Stimulated activated CD8-positive, alpha-beta memory T cell treated with anti-CD3 and anti-CD28 coated beads, Interleukin-12 subunit alpha, Interleukin-12 subunit beta, amount 100 ng/mL, for 24 hours (primary cell): ENCODE results near the gene HOXD3.

Source experiments
- DNase-seq: peaks from one replicate; pipeline ENCODE4 v3.0.0-alpha.2; 2020; ENCODE audit errors: extremely low read depth

The HOXD3 gene

GRCh38 chr2:176132205-176133171 lies 24.6 kb upstream of the HOXD3 start:
- DNase-seq = no peak

DNA sequence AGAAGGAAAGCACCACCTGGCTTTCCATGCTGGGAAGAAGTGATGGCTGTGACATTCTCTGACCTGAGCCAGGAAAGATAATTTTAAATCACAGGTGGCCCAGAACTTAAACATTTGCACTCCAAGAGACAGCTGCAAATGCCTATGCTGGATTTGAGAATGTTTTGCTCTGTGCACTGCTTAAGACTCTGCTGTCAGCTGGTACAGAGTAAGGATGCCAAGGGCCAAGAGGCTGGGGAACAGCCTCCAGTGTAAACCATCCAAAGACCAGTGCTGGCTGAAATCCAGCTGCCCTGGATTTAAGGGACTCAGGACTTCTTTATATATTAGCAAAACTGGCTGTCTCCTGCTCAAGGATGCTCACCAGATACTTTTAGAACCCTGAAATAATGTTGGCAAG lies 23.7 kb upstream of the HOXD3 start:
- DNase-seq = no peak

GRCh38 chr2:176134035-176134434 lies 23.1 kb upstream of the HOXD3 start:
- DNase-seq = no peak

DNA sequence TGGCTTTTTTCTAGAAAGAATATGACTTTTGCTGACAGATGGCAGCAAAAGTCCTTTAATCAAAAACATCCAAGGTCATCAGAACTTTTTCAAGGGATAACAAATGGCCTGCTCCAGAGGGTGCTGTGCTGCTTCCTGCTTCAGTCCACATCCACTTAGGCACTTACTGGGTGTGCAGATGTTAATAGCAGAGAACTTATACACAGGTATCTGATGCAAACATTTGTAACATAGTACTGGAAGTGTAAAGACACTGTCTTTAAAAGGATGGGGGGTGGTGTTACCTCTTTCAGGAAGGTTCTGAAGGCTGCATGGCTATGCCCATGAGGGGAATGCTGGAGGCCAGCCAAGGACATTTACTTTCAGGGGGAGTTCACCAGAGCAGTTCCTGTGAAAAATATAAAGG lies 22.1 kb upstream of the HOXD3 start:
- no peak for DNase-seq

- DNase-seq = no peak
Measured at GRCh38 chr2:176136374-176137251, 20.5 kb upstream of the HOXD3 start.

- no peak for DNase-seq
Measured at GRCh38 chr2:176137252-176137580, 19.9 kb upstream of the HOXD3 start.

GRCh38 chr2:176137906-176138305 lies 19.2 kb upstream of the HOXD3 start:
- no peak for DNase-seq

DNA sequence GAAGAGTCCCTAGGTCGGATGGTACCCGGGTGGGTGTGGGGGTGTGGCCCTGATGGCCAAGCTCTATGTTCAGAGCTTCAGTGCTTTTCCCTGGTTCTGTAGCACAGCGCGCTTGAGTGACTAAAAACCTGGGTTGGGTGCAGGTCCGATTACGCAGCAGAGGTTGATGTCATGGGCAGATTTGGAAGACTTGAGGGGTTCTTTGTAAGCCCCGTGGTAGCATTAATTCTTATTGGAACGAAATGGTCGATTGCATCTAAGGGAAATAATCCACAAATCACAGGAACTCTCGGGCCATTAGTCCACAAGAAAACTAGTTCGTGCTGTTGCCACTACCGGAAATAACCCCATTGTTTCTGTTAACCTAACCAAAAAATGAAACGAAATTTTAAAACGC lies 18.6 kb upstream of the HOXD3 start:
- DNase-seq = no peak

DNA sequence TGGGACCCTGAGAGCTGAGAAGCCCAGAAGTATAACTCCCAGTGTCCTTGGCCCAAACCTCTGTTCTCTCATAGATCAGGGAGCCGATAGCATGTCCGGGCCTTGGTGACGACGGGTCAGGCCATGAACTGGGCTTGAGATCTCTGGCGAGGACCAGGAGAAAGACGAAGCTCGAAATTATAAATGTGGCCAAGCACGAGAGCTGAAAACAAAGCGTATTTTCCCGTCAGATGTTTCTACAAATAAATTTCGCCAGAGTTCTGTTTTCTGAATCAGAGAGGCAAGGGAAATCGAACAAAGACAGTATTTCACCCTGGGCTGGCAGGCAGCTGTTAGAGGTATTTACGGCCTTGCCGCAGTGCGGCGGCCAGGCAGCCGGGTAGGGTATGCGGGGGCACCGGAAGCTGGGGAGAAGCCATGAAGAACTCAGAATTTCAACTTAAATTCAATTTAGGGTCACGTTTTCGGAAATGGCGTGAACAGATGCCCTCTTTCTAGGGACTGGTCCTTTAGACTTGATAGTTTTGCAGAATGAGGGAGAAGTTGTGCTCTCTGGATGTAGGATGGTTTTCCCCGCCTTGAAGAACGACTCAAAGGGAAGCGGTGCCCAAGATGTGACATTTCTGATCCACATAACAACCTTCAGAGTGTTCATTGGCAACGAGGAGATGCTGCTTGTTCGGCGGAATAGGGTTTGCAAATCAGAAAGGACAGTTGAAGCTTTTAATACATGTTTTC lies 18.0 kb upstream of the HOXD3 start:
- DNase-seq = no peak

DNA sequence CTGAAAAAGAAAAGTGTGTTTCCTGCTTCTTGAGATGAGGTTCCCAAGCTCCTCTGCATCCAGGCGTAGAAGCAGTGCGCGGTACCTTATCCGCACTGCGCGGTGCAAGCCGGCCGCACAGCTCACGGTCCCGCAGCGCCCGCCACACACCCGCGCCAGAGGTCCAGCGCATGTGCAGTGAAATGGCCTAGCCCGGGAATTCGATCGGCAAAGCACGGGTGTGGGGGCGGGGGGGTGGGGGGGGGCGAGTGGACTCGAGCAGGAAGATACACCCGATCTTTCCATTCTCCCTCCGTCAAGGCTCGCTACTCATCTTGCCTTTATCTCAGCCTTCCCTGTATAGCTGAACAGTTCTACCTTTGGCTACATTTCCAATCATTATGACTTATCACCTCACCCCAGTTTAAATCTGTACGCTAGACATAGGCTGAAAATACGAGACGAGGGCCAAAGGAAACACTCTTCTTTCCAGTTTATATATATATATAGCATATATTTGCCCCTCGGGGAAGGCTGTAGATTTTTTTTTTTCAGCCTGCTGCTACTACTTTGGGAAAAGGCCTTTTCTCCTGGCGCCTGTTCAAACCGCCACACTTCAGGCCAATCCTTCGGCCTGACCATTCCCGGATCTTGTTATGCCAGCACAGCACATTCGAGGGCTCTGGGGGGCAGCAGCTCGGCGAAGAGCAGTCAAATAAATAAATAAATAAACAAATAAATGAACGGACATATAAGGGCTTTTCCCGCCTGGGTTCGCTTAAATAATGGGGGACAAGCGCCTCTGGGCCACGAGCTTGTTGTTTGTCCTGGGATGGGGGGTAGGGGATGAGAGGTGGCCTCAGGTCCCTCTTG lies 17.2 kb upstream of the HOXD3 start:
- DNase-seq = no peak

GRCh38 chr2:176140513-176141317 lies 16.4 kb upstream of the HOXD3 start:
- peak; percentile 40 for DNase-seq

GRCh38 chr2:176142281-176142680 lies 14.8 kb upstream of the HOXD3 start:
- DNase-seq = no peak

GRCh38 chr2:176145085-176145969 lies 11.8 kb upstream of the HOXD3 start:
- no peak for DNase-seq

DNA sequence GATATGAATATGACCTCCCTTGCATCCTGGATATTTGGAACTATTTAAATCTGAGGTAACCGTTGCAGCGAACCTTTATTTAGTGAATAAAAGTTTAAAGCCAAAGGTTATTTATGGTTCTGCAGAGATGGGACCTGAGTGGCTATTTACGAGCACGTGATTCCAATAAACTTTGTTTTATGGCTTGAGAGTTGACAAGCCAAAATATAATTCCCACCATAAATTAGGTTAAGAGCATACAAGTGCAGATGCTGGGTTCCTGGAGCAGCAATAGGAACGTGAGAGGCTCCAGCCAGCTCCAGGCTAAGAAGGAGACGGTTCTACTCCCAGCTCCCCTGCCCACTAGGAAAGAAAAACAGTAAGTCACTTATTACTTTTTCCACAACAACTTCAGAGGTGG lies 11.0 kb upstream of the HOXD3 start:
- no peak for DNase-seq

DNA sequence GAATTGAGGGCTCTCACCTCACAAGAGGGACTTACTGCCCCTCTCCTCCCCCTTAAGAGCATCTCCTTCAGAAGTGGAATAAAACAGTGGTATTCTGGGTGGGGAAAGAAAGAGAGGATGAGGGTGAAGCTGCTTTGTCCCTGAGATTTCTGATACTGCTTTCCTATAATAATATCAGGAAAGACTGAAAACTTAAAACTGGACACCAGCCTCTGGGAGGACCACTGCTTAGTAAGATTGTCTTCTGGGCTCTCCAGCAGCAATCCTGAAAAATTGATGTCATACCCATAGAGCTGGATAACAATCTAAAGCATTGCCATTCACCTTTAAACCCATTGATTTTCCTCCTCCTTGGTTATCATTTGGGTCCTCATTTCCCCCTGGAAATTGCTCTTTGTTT lies 10.5 kb upstream of the HOXD3 start:
- no peak for DNase-seq

DNA sequence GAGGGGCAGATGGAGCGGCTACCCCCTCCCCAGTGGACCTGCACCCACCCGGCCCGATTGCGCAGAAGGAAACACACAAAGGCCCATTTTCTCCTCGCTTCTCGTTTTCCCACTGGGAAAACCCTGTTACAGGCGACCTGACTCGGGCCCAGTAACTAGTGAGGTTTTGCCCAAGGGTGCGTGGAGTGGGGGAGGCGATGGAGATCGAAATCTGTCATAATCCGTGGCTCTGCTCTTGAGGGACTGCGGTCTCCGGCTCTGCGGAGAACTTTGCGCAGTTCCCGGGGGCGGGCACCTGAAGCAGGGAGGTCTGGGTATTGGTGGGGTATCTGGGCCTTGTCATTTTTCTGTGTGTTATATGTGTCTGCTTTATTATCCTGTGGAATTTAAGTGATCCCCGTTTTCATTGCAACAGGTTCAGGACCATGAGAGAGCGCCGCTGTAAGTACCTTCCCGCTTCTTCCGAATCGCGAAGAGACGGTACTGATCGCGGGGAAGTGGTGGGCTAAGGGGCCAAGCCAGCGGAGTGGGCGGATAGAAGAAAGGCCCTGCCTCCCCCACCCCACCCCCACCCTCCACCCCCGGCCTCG lies 9.8 kb upstream of the HOXD3 start:
- DNase-seq = no peak

DNA sequence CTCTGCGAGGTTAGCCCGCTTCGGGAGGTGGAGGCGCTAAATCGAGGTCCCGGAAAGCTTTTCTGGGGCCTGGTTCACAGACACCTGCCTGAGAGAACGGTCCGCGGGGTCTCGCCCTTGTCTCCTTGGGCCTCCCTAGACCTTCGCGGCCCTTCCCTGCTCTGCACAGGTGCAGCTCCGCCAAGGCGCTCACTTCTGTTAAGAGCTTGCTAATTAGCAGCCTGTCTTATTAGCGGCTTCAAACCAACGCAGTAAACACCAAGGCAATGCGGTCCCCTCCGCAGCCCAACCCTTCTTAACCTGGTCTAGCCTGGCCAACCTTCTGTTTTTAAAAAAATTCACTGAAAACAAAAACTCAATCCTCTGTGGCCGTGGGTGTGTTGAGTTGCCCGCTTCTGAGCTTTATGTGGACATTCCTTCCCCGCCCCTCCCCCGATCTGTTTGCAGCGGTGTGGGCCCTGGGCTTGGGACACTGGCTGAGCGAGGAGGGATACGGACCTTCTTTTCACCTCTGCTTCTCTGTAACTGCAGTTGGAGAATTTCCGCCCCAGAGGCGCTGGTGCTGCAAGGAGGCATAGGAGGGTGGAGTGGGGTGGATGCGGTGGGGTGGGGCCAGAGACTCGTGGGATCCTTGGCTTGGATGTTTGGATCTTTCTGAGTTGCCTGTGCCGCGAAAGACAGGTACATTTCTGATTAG lies 9.2 kb upstream of the HOXD3 start:
- no peak for DNase-seq

GRCh38 chr2:176148751-176149421 lies 8.2 kb upstream of the HOXD3 start:
- no peak for DNase-seq
